Heart left ventricle (tissue), 16 donors: Measurements from ENCODE around the gene LPP. TPM values are rescaled to one million over a fixed set of nuclear protein-coding genes. Genes with fewer than 3 reads are reported as not detected.
A peak's percentile ranks its signal among the peaks of the same experiment; 100 is the strongest.

Source experiments
- ATAC-seq, 4 donors: fragments of 200-7000 bp; cut with Tn5 transposase; one replicate each; pipeline ENCODE4 v1.9.1; 2020 to 2022; ENCODE audit warnings: moderate library complexity in 4 of 4, mild to moderate bottlenecking in 3 of 4, moderate number of reproducible peaks in 1 of 4
- DNase-seq, 5 donors: peaks; one replicate each; pipeline ENCODE4 v3.0.0-alpha.2; 2020
- H3K27ac ChIP-seq, 12 donors: fragments of 200-600 bp; sonication (generic) in 4 of 12; one replicate each; pipeline versions ENCODE4 v1.5.0 to v1.8.0; 2016 to 2022; ENCODE audit warnings: mild to moderate bottlenecking in 2 of 12
- H3K27me3 ChIP-seq, 9 donors: fragments of 200-600 bp; sonication (generic) in 2 of 9; one replicate each; pipeline versions ENCODE4 v1.5.1 to v1.8.0; 2016 to 2022; ENCODE audit warnings: mild to moderate bottlenecking in 3 of 9
- H3K36me3 ChIP-seq, 9 donors: fragments of 200-600 bp; sonication (generic) in 2 of 9; one replicate each; pipeline versions ENCODE4 v1.5.0 to v1.8.0; 2018 to 2022; ENCODE audit warnings: mild to moderate bottlenecking in 2 of 9
- H3K4me1 ChIP-seq, 12 donors: fragments of 200-600 bp; sonication (generic) in 4 of 12; one replicate each; pipeline versions ENCODE4 v1.5.0 to v1.8.0; 2016 to 2022; ENCODE audit warnings: mild to moderate bottlenecking in 3 of 12
- H3K4me3 ChIP-seq, 12 donors: fragments of 200-600 bp; sonication (generic) in 4 of 12; one replicate each; pipeline versions ENCODE4 v1.5.0 to v1.8.0; 2017 to 2022; ENCODE audit warnings: mild to moderate bottlenecking in 9 of 12, moderate library complexity in 4 of 12
- H3K9me3 ChIP-seq, 12 donors: fragments of 200-600 bp; sonication (generic) in 4 of 12; one replicate each; pipeline versions ENCODE4 v1.5.0 to v1.8.0; 2016 to 2022; ENCODE audit warnings: mild to moderate bottlenecking in 1 of 12
- CTCF ChIP-seq, 12 donors: fragments of 200-600 bp; sonication (generic) in 4 of 12; IDR thresholded peaks; one replicate each; pipeline versions ENCODE4 v1.5.0 to v1.8.0; 2018 to 2022; ENCODE audit warnings: antibody characterized with exemption in 12 of 12, mild to moderate bottlenecking in 5 of 12
- POLR2A ChIP-seq, 2 donors: fragments of 450-650 bp; IDR thresholded peaks; one replicate each; pipeline ENCODE4 v1.6.1; 2017; ENCODE audit warnings: antibody characterized with exemption in 2 of 2, mild to moderate bottlenecking in 2 of 2, moderate library complexity in 2 of 2
- WGBS, 4 donors: extraction: QIAGEN DNeasy Blood & Tissue Kit in 2 of 4; methylation state at CpG; one replicate each; pipeline versions ENCODE4 v1.1.5 to v1.1.7; 2013 to 2018; 5-methylcytosine and 5-hydroxymethylcytosine counted together
- intact Hi-C, 10 donors: fragments of 100-400 bp; cut with DNase I; formaldehyde crosslinking; loops; one replicate each; pipeline versions ENCODE4 v1.11.1 to v1.14.2; 2022
- polyA plus RNA-seq, 2 donors: library from polyadenylated mRNA; stranded (reverse); fragments of 200-250 nt; gene quantifications; one replicate each; pipeline ENCODE4 v1.2.3, GENCODE V29; 2013
- total RNA-seq, 9 donors: library from RNA; depleted of rRNA in 2 of 9; stranded (reverse); fragments of >200 nt in 2 of 9; fragmentation: NEBNext Ultra II Directional in 3 of 9; extraction: Animal tissue kit (Norgen Biotek cat#: 25700) in 3 of 9; gene quantifications; one replicate each; pipeline versions ENCODE4 v1.1.0 to v1.2.4, GENCODE V29; 2016 to 2023
- donor health status: ischemic (EF 13 %, LVEDD 7.1; RV severe dilation, severe dysfunction).
- donor health status: healthy with polysubstance abuse.
- donor health status: DM: no; HTN: yes; CAD: no.
- donor health status: DM: no; HTN: no; CAD: no.
- donor health status: ischemic (EF 25% LVEDD 6.9; RV normal size, moderate dysfunction).
- donor health status: ischemic (EF 25% LVEDD 5.7; RV mildly dilated, moderate dysfunction).
- donor health status: healthy.
- donor health status: DM: yes; HTN: yes; CAD: no.
- donor health status: ischemic (EF 35%, LVEDD 5.7; RV mildly dilated, moderate dysfunction).
- donor health status: nonischemic (EF 11% LVEDD 7.7; RV severe dilation, severe dysfunction).
- donor health status: DM: yes; HTN: yes; CAD: no.
- donor health status: PGD.
- donor health status: ischemic (EF 29% LVEDD 5.4; RV normal size, mild dysfunction).
- donor health status: nonischemic (EF 23%, LVEDD 6.1; RV moderate dilation, normal function).

Gene LPP
- total and polyA plus RNA-seq, 11 donors = 9.2 to 178 (median 100) TPM

DNA sequence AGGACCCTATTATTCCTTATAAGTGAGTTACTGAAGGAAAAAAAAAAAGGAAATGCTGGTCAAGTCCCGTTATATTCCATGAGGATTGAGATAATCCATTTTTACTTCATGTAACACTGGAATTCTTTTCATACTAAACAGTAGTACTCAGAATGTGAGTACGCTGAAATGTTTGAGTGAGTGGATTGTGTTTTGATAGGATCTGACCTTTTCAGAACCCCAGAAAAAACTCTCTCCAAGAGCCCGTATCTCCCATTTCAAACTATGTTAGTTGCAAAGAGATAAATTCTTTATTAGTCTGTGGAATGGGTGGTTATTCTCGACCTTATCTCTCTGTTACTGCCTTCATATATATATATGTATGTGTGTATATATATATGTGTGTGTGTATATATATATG lies 2.5 kb upstream of the LPP start:
- no peak for TF ChIP-seq CTCF (IDR thresholded peaks at IDR 0.05)
- H3K4me3 ChIP-seq = no peak overlapping the region
- H3K27ac ChIP-seq = peak overlapping the region in 4 of 12 donors; percentile 30 to 97 (median 40)
- WGBS, 4 donors = 51 to 56% (median 54%) methylated on average over 4 of the region's 4 CpGs
- ATAC-seq (no peak), DNase-seq (no peak)
- peaks cover 0 to 35% (median 22%) of the 10 kb centered on the region in 12 donors for H3K4me1 ChIP-seq
- intact Hi-C loops = loop anchor here (5.0 to 10.0 kb wide), 12 partner anchors 89 to 803 kb away; partner anchors contain the start of gene BCL6 (in 4 of the 10)
- no peaks in the 10 kb centered on the region for H3K27me3 ChIP-seq
- no peaks in the 10 kb centered on the region for H3K36me3 ChIP-seq
- H3K9me3 ChIP-seq = no peaks in the 10 kb centered on the region

- ATAC-seq = peak in 3 of 4 donors; percentile 14 to 30 (median 27)
- intact Hi-C loops = loop anchor here (2.0 to 10.0 kb wide), 13 partner anchors 91 to 802 kb away; partner anchors contain the start of gene BCL6 (in 5 of the 10)
- WGBS, 4 donors = 18 to 31% (median 21%) methylated on average over 16 to 25 of the region's 25 CpGs
Observed at GRCh38 chr3:188152660-188153436, 1.1 kb upstream of the LPP start.

GRCh38 chr3:188153437-188154013 lies 432 bp upstream of the LPP start:
- TF ChIP-seq CTCF (IDR thresholded peaks at IDR 0.05) (no peak), POLR2A (IDR thresholded peaks at IDR 0.05) (peak in 1 of 2 donors; percentile 12)
- Histone ChIP-seq H3K36me3 (no peaks in the 10 kb centered on the region), H3K4me1 (peaks cover 0 to 56% (median 39%) of the 10 kb centered on the region in 12 donors), H3K9me3 (no peaks in the 10 kb centered on the region), H3K27me3 (no peaks in the 10 kb centered on the region), H3K4me3 (peak overlapping the region; percentile 68 to 94 (median 86)), H3K27ac (peak overlapping the region; percentile 90 to 99 (median 97))
- DNase-seq (peak; percentile 85 to 88 (median 87)), ATAC-seq (peak; percentile 63 to 86 (median 82))
- intact Hi-C loops = loop anchor here (1.0 to 10.0 kb wide), 16 partner anchors 91 to 801 kb away; partner anchors contain the start of gene BCL6 (in 6 of the 10)
- 0 to 2% (median 1%) methylated on average over 30 to 36 of the region's 36 CpGs for WGBS, 4 donors

More at GRCh38 chr3:188152660-188153436, 1.1 kb upstream of the LPP start:
- Histone ChIP-seq H3K27me3 (no peaks in the 10 kb centered on the region), H3K27ac (peak overlapping the region; percentile 90 to 99 (median 97)), H3K4me1 (peaks cover 0 to 49% (median 36%) of the 10 kb centered on the region in 12 donors), H3K4me3 (peak overlapping the region; percentile 68 to 94 (median 86)), H3K9me3 (no peaks in the 10 kb centered on the region), H3K36me3 (no peaks in the 10 kb centered on the region)
- peak in 3 of 5 donors; percentile 59 to 69 (median 63) for DNase-seq
- no peak for TF ChIP-seq CTCF (IDR thresholded peaks at IDR 0.05)
- no peak for TF ChIP-seq POLR2A (IDR thresholded peaks at IDR 0.05)
